GM21528 (cell line): ENCODE measurements around the gene SPINT2.

Experiments
- ATAC-seq: cut with Tn5 transposase; IDR thresholded peaks from one replicate; pipeline ENCODE4 v1.9.1; 2021; ENCODE audit warnings: mild to moderate bottlenecking, moderate library complexity; ENCODE audit not compliant: unreplicated experiment, low FRiP score

Gene SPINT2

GRCh38 chr19:38290631-38291147, 26.3 kb downstream of the SPINT2 start:
- no peak for ATAC-seq

- no peak for ATAC-seq
These were observed 27.5 kb downstream of the SPINT2 start for GRCh38 chr19:38291855-38292254.

GRCh38 chr19:38293281-38293680, 28.9 kb downstream of the SPINT2 start:
- ATAC-seq, result no peak

- no peak for ATAC-seq
These were observed 29.7 kb downstream of the SPINT2 start for GRCh38 chr19:38294090-38294489.

- no peak for ATAC-seq
These were observed 34.7 kb downstream of the SPINT2 start for GRCh38 chr19:38298821-38299680.

- ATAC-seq, result no peak
These were observed 39.4 kb downstream of the SPINT2 start, which contains the start of gene C19orf33 for GRCh38 chr19:38303517-38304351. C19orf33 (plus strand) TSS chr19:38304251; CDS start chr19:38304262, 11 bp downstream.

- no peak for ATAC-seq
These were observed 40.0 kb downstream of the SPINT2 start for GRCh38 chr19:38304352-38304865.

- no peak for ATAC-seq
These were observed 40.6 kb downstream of the SPINT2 start for GRCh38 chr19:38304866-38305429.

- ATAC-seq, result no peak
These were observed 41.9 kb downstream of the SPINT2 start for GRCh38 chr19:38306236-38306635.

- no peak for ATAC-seq
These were observed 42.7 kb downstream of the SPINT2 start for GRCh38 chr19:38307076-38307475.

- ATAC-seq, result no peak
These were observed 43.2 kb downstream of the SPINT2 start for GRCh38 chr19:38307597-38307996.

GRCh38 chr19:38308006-38308766, 43.8 kb downstream of the SPINT2 start:
- no peak for ATAC-seq

GRCh38 chr19:38308926-38309614, 44.7 kb downstream of the SPINT2 start:
- no peak for ATAC-seq

- ATAC-seq, result no peak
These were observed 45.4 kb downstream of the SPINT2 start for GRCh38 chr19:38309615-38310278.

GRCh38 chr19:38310279-38310670, 45.9 kb downstream of the SPINT2 start:
- no peak for ATAC-seq

- no peak for ATAC-seq
These were observed 46.6 kb downstream of the SPINT2 start for GRCh38 chr19:38310986-38311385.

GRCh38 chr19:38315657-38316476, 51.5 kb downstream of the SPINT2 start, which contains the start of gene YIF1B:
YIF1B (minus strand) TSS chr19:38315947; CDS start chr19:38315917, 30 bp downstream.
- ATAC-seq, result peak; percentile 84
